ENCODE results near the gene PCSK6. TPM values are rescaled to one million over a fixed set of nuclear protein-coding genes. Genes with fewer than 3 reads are reported as not detected.

Gene PCSK6
- total RNA-seq, 1 donor from 2014 or later = 1.3 TPM

DNA sequence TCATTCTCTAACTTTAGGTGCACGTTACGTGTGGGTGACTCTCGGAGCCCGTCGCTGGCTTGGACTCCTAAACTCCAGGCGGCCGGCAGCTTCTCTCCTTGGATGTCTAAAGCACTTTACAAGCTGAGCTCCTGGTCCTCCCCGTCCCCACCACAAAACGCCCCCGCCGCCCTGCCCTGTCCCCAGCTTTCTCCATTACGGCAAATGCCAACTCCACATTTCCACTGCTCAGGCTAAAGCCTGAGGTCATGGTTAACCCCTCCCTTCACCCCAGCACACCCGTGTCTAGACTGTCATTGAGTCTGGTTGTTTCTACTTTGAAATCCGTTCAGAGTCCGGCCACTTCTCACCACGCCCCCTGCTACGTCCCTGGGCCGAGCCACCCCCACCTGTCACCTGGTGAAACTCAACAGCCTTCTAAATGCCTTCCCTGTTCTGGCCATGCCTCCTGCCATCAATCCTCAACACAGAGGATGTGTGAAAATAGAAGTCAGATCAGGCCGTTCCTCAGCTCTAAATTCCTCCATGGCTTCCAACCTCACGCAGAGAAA is 8.1 kb upstream of the PCSK6 start:
- TF ChIP-seq, protein P1, sequence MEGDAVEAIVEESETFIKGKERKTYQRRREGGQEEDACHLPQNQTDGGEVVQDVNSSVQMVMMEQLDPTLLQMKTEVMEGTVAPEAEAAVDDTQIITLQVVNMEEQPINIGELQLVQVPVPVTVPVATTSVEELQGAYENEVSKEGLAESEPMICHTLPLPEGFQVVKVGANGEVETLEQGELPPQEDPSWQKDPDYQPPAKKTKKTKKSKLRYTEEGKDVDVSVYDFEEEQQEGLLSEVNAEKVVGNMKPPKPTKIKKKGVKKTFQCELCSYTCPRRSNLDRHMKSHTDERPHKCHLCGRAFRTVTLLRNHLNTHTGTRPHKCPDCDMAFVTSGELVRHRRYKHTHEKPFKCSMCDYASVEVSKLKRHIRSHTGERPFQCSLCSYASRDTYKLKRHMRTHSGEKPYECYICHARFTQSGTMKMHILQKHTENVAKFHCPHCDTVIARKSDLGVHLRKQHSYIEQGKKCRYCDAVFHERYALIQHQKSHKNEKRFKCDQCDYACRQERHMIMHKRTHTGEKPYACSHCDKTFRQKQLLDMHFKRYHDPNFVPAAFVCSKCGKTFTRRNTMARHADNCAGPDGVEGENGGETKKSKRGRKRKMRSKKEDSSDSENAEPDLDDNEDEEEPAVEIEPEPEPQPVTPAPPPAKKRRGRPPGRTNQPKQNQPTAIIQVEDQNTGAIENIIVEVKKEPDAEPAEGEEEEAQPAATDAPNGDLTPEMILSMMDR (IDR thresholded peaks at IDR 0.05; ENCODE audit: insufficient read depth, low read depth, low read length) = no peak
- no peak for TF ChIP-seq EZH2 (IDR thresholded peaks at IDR 0.05; ENCODE audit: insufficient read depth, low read length)
- DNase-seq (ENCODE audit: low read depth) (no peak), FAIRE-seq (no peak)
- H3K4me1 ChIP-seq (ENCODE audit: insufficient read depth, low read length) = no peaks in the 10 kb centered on the region
- H3K27me3 ChIP-seq (ENCODE audit: insufficient read depth, low read length) = peaks cover 13% of the 10 kb centered on the region
- no peaks in the 10 kb centered on the region for H3K9me3 Mint-ChIP-seq (ENCODE audit: unreplicated experiment)
- H3K9me3 ChIP-seq (ENCODE audit: insufficient read depth, low read depth, low read length) = no peaks in the 10 kb centered on the region
- H2AFZ ChIP-seq (ENCODE audit: low read depth, low read length) = no peak overlapping the region
- peaks cover 3% of the 10 kb centered on the region for H3K36me3 Mint-ChIP-seq (ENCODE audit: low read depth, unreplicated experiment)
- peaks cover 4% of the 10 kb centered on the region for H3K4me1 Mint-ChIP-seq (ENCODE audit: low read depth, unreplicated experiment)
- H3K36me3 ChIP-seq (ENCODE audit: insufficient read depth, low read length) = no peaks in the 10 kb centered on the region
- no peak overlapping the region for H3K4me3 Mint-ChIP-seq (ENCODE audit: unreplicated experiment)
- H3K27ac ChIP-seq (ENCODE audit: low read depth, low read length) = no peak overlapping the region
- H3K4me2 ChIP-seq (ENCODE audit: low read length) = no peak overlapping the region
- peaks cover 60% of the 10 kb centered on the region for H3K27me3 Mint-ChIP-seq (ENCODE audit: low read depth, unreplicated experiment)
- no peaks in the 10 kb centered on the region for H4K20me1 ChIP-seq (ENCODE audit: insufficient read depth, low read length)
- H3K79me2 ChIP-seq (ENCODE audit: insufficient read depth, low read length) = no peaks in the 10 kb centered on the region
- H3K27ac Mint-ChIP-seq (ENCODE audit: unreplicated experiment) = no peak overlapping the region
- H3K9ac ChIP-seq (ENCODE audit: low read length) = no peak overlapping the region
- no peak overlapping the region for H3K4me3 ChIP-seq (ENCODE audit: insufficient read depth, low read depth, low read length)

- DNase-seq (ENCODE audit: low read depth) (no peak), FAIRE-seq (no peak)
These were observed 7.5 kb upstream of the PCSK6 start for GRCh38 chr15:101497017-101497416.

More at GRCh38 chr15:101497017-101497416, 7.5 kb upstream of the PCSK6 start:
- peaks cover 61% of the 10 kb centered on the region for H3K27me3 Mint-ChIP-seq (ENCODE audit: low read depth, unreplicated experiment)
- Histone ChIP-seq H4K20me1 (ENCODE audit: insufficient read depth, low read length) (no peaks in the 10 kb centered on the region), H3K79me2 (ENCODE audit: insufficient read depth, low read length) (no peaks in the 10 kb centered on the region), H3K4me3 (ENCODE audit: insufficient read depth, low read depth, low read length) (no peak overlapping the region), H2AFZ (ENCODE audit: low read depth, low read length) (no peak overlapping the region), H3K4me1 (ENCODE audit: insufficient read depth, low read length) (no peaks in the 10 kb centered on the region), H3K27ac (ENCODE audit: low read depth, low read length) (no peak overlapping the region), H3K9me3 (ENCODE audit: insufficient read depth, low read depth, low read length) (no peaks in the 10 kb centered on the region), H3K9ac (ENCODE audit: low read length) (no peak overlapping the region), H3K36me3 (ENCODE audit: insufficient read depth, low read length) (no peaks in the 10 kb centered on the region), H3K27me3 (ENCODE audit: insufficient read depth, low read length) (peaks cover 13% of the 10 kb centered on the region), H3K4me2 (ENCODE audit: low read length) (no peak overlapping the region)
- H3K27ac Mint-ChIP-seq (ENCODE audit: unreplicated experiment) = no peak overlapping the region
- no peaks in the 10 kb centered on the region for H3K9me3 Mint-ChIP-seq (ENCODE audit: unreplicated experiment)
- H3K4me3 Mint-ChIP-seq (ENCODE audit: unreplicated experiment) = peak overlapping the region; percentile 57
- peaks cover 3% of the 10 kb centered on the region for H3K36me3 Mint-ChIP-seq (ENCODE audit: low read depth, unreplicated experiment)
- H3K4me1 Mint-ChIP-seq (ENCODE audit: low read depth, unreplicated experiment) = peaks cover 4% of the 10 kb centered on the region
- TF ChIP-seq, protein P1 (IDR thresholded peaks at IDR 0.05; ENCODE audit: insufficient read depth, low read depth, low read length) = no peak
- no peak for TF ChIP-seq EZH2 (IDR thresholded peaks at IDR 0.05; ENCODE audit: insufficient read depth, low read length)
